GM12878 (cell line): ENCODE measurements around the gene CDK11A. TPM values are rescaled to one million over a fixed set of nuclear protein-coding genes. Genes with fewer than 3 reads are reported as not detected.
A peak's percentile ranks its signal among the peaks of the same experiment; 100 is the strongest.

Experiments
- ATAC-seq: fragments of 200-7000 bp; cut with Tn5 transposase; 3 replicates; pipeline ENCODE4 v1.9.1; 2020; ENCODE audit warnings: mild to moderate bottlenecking, moderate library complexity
- BruUV-seq: library from RNA; stranded (reverse); fragments of 400-500 nt; replicated peaks from 2 replicates; lab custom pipeline; 2021; lab: Mats Ljungman, UMichigan
- CTCF ChIA-PET: fragments of 300-600 bp; sonication (Branson Sonifier 250); formaldehyde crosslinking; extraction: SDS; loops from one replicate; lab custom pipeline; 2021; ENCODE audit warnings: inconsistent platforms; lab: Yijun Ruan, JAX
- POLR2A ChIA-PET: fragments of 350-600 bp; formaldehyde crosslinking; extraction: SDS; loops from one replicate; lab custom pipeline; 2021; ENCODE audit warnings: inconsistent platforms; lab: Charles Lee
- RAD21 ChIA-PET: fragments of 300-600 bp; sonication (Branson Sonifier 250); formaldehyde crosslinking; loops from one replicate; lab custom pipeline; 2023; ENCODE audit warnings: antibody characterized with exemption; ENCODE audit not compliant: unreplicated experiment; lab: Charles Lee
- SMC1A ChIA-PET: fragments of 300-600 bp; sonication (Branson Sonifier 250); formaldehyde crosslinking; loops from one replicate; lab custom pipeline; 2023; ENCODE audit not compliant: unreplicated experiment, uncharacterized antibody; lab: Charles Lee
- DNase-seq: peaks from one replicate; pipeline ENCODE4 v3.0.0-alpha.2; 2011; ENCODE audit warnings: low read depth, low spot score
- FAIRE-seq: peaks from 3 replicates; lab custom pipeline; 2011; peaks lifted over from hg19 to GRCh38; lab: Jason Lieb, UNC
- H2AFZ ChIP-seq: 2 replicates; pipeline ENCODE4 v1.6.0; 2011; ENCODE audit warnings: low read depth, low read length, control low read depth; ENCODE audit not compliant: control insufficient read depth
- H3K27ac ChIP-seq: 2 replicates; pipeline ENCODE4 v1.5.1; 2011; ENCODE audit warnings: control low read depth; ENCODE audit not compliant: control insufficient read depth, insufficient read depth
- H3K27me3 ChIP-seq, 2 experiments: replicated peaks in 1 of 2; 2 replicates each; pipeline versions ENCODE4 v1.6.0 to v1.6.1; 2011; ENCODE audit warnings: low read length in 1 of 2; ENCODE audit not compliant: control insufficient read depth in 2 of 2, insufficient read depth in 2 of 2
- H3K36me3 ChIP-seq, 2 experiments: 2 replicates each; pipeline ENCODE4 v1.5.1; 2011; ENCODE audit warnings: low read length in 1 of 2; ENCODE audit not compliant: control insufficient read depth in 2 of 2, insufficient read depth in 2 of 2
- H3K4me1 ChIP-seq: 2 replicates; pipeline ENCODE4 v1.6.1; 2011; ENCODE audit warnings: mild to moderate bottlenecking, low read length, moderate library complexity, mixed read lengths; ENCODE audit not compliant: control insufficient read depth, insufficient read depth
- H3K4me2 ChIP-seq: 2 replicates; pipeline ENCODE4 v1.6.0; 2011; ENCODE audit warnings: control low read depth; ENCODE audit not compliant: control insufficient read depth, insufficient read depth
- H3K4me3 ChIP-seq: fragments of 200-600 bp; sonication (generic); 2 replicates; pipeline ENCODE4 v1.5.1; 2016
- H3K79me2 ChIP-seq: 2 replicates; pipeline ENCODE4 v1.6.0; 2011; ENCODE audit warnings: low read length; ENCODE audit not compliant: control insufficient read depth, insufficient read depth
- H3K9ac ChIP-seq: 2 replicates; pipeline ENCODE4 v1.8.0; 2011; ENCODE audit warnings: low read length, control low read depth, mixed read lengths; ENCODE audit not compliant: control insufficient read depth, insufficient read depth
- H3K9me3 ChIP-seq: replicated peaks from 3 replicates; pipeline ENCODE4 v1.5.1; 2011; ENCODE audit warnings: mild to moderate bottlenecking, low read length; ENCODE audit not compliant: control insufficient read depth, insufficient read depth
- H4K20me1 ChIP-seq: 2 replicates; pipeline ENCODE4 v1.6.0; 2011; ENCODE audit not compliant: control insufficient read depth, insufficient read depth
- CUX1 ChIP-seq: IDR thresholded peaks from 2 replicates; pipeline ENCODE4 v1.6.1; 2012; ENCODE audit warnings: improper control_type of control experiment, low read depth, low read length; ENCODE audit not compliant: insufficient replicate concordance
- MLLT1 ChIP-seq: fragments of 450-650 bp; IDR thresholded peaks from 2 replicates; pipeline ENCODE4 v1.6.1; 2016; ENCODE audit warnings: mild to moderate bottlenecking
- POLR2A ChIP-seq: IDR thresholded peaks from 2 replicates; pipeline ENCODE4 v1.6.1; 2011; ENCODE audit warnings: low read depth, mild to moderate bottlenecking, low read length
- USF2 ChIP-seq: IDR thresholded peaks from 2 replicates; pipeline ENCODE4 v1.6.1; 2011; ENCODE audit warnings: low read depth, low read length, improper control_type of control experiment, borderline replicate concordance
- WGBS: methylation state at CpG from one replicate; pipeline ENCODE4 v1.1.6; 2016; ENCODE audit warnings: low lambda C conversion rate; ENCODE audit not compliant: insufficient replicate concordance, insufficient coverage; ENCODE audit errors: missing lambda C conversion rate; 5-methylcytosine and 5-hydroxymethylcytosine counted together
- in situ Hi-C: fragments of 300-500 bp; cut with MboI; formaldehyde crosslinking; loops from 9 replicates; pipeline ENCODE4 v1.14.3; 2018; ENCODE audit warnings: mixed read lengths
- intact Hi-C: fragments of 100-400 bp; cut with micrococcal nuclease; formaldehyde crosslinking; loops from one replicate; pipeline ENCODE4 v1.14.2; 2022; ENCODE audit not compliant: unreplicated experiment
- polyA plus RNA-seq, 11 experiments: library from polyadenylated mRNA; depleted of rRNA in 4 of 11; unstranded in 6 of 11; stranded (reverse) in 5 of 11; fragments of >200 nt; fragmentation: Nextera tagmentation in 4 of 11; fragmentation: Illumina TruSeq in 1 of 11; extraction: Ambion mirVana in 4 of 11; extraction: Trizol in 1 of 11; gene quantifications; 1 replicate in 1 of 11; 2 replicates in 10 of 11; pipeline versions ENCODE4 v1.2.1 to v1.2.3, GENCODE V29; 2011 to 2016; ENCODE audit warnings: inconsistent platforms in 2 of 11, missing spikeins in 2 of 11, low read depth in 1 of 11
- total RNA-seq, 4 experiments: library from RNA; depleted of rRNA in 3 of 4; stranded (reverse); fragments of >200 nt in 3 of 4; fragmentation: Illumina TruSeq in 1 of 4; extraction: Trizol in 1 of 4; gene quantifications; 2 replicates each; pipeline versions ENCODE4 v1.2.1 to v1.2.3, GENCODE V29; 2013 to 2021

The CDK11A gene
- total and polyA plus RNA-seq, 10 of the 15 experiments (the other 5 are each of a cell fraction or from before 2014, with no cell fraction given), result 5.1 to 46.0 (median 25.9) TPM

- no peak for TF ChIP-seq USF2
Observed at GRCh38 chr1:1671365-1672119, 52.6 kb downstream of the CDK11A start (continued).

GRCh38 chr1:1670866-1671265, 53.3 kb downstream of the CDK11A start:
- FAIRE-seq (no peak), ATAC-seq (no peak), DNase-seq (no peak)
- WGBS, result 97% methylated on average over 24 of the region's 24 CpGs
- H3K36me3 ChIP-seq, result peaks cover 5 to 7% of the 10 kb centered on the region in 2 experiments
- no peaks in the 10 kb centered on the region; the same call in 1 of the 2 replicates for H3K79me2 ChIP-seq
- H4K20me1 ChIP-seq, result no peaks in the 10 kb centered on the region
- TF ChIP-seq POLR2A, result peak; percentile 24; the same call in 1 of the 2 replicates
- 0 out of 2 replicates have a peak, but pooled peaks have one; percentile 25 for TF ChIP-seq MLLT1
- no peak for TF ChIP-seq CUX1
- no peak overlapping the region for H3K4me2 ChIP-seq
- H3K9me3 ChIP-seq, result no peaks in the 10 kb centered on the region
- BruUV-seq, result no TSS peak
- H3K4me3 ChIP-seq, result no peak overlapping the region
- RAD21 ChIA-PET, result no interaction called here
- CTCF ChIA-PET, result no interaction called here
- no peak overlapping the region for H2AFZ ChIP-seq
- H3K27me3 ChIP-seq, result no peaks in the 10 kb centered on the region
- H3K9ac ChIP-seq, result no peak overlapping the region
- POLR2A ChIA-PET, result no interaction called here
- SMC1A ChIA-PET, result no interaction called here
- H3K27ac ChIP-seq, result no peak overlapping the region
- in situ Hi-C loops, result no loop called here
- H3K4me1 ChIP-seq, result no peaks in the 10 kb centered on the region
- intact Hi-C loops, result no loop called here
